H9 (cell line): ENCODE results near the gene ICAM2. TPM values are rescaled to one million over a fixed set of nuclear protein-coding genes. Genes with fewer than 3 reads are reported as not detected.

Experiments used
- DNase-seq: peaks from one replicate; pipeline ENCODE4 v3.0.0-alpha.2; 2017
- H2AFZ ChIP-seq: one replicate; pipeline ENCODE4 v1.6.1; 2013; ENCODE audit warnings: mild to moderate bottlenecking, low read length, control low read depth, moderate library complexity
- H2AK5ac ChIP-seq: 2 replicates; pipeline ENCODE4 v1.6.1; 2013; ENCODE audit warnings: low read length, control low read depth, mixed read lengths; ENCODE audit not compliant: insufficient read length
- H2BK120ac ChIP-seq: one replicate; pipeline ENCODE4 v1.6.1; 2013; ENCODE audit warnings: low read depth, mild to moderate bottlenecking, low read length, control low read depth, inconsistent platforms; ENCODE audit not compliant: poor library complexity, severe bottlenecking
- H2BK12ac ChIP-seq: 2 replicates; pipeline ENCODE4 v1.6.1; 2013; ENCODE audit warnings: low read length, control low read depth, mixed read lengths, low read depth; ENCODE audit not compliant: insufficient read length
- H2BK15ac ChIP-seq: 2 replicates; pipeline ENCODE4 v1.6.1; 2013; ENCODE audit warnings: low read depth, low read length, control low read depth
- H2BK20ac ChIP-seq: one replicate; pipeline ENCODE4 v1.6.1; 2013; ENCODE audit warnings: low read depth, mild to moderate bottlenecking, low read length, control low read depth, inconsistent platforms; ENCODE audit not compliant: poor library complexity, severe bottlenecking
- H2BK5ac ChIP-seq: 2 replicates; pipeline ENCODE4 v1.6.1; 2013; ENCODE audit warnings: low read length, control low read depth, mixed read lengths; ENCODE audit not compliant: insufficient read length
- H3K14ac ChIP-seq: 2 replicates; pipeline ENCODE4 v1.6.1; 2013; ENCODE audit warnings: low read length, control low read depth; ENCODE audit not compliant: insufficient read depth
- H3K18ac ChIP-seq: 2 replicates; pipeline ENCODE4 v1.6.1; 2013; ENCODE audit warnings: low read depth, mild to moderate bottlenecking, mixed read lengths, low read length, control low read depth; ENCODE audit not compliant: insufficient read length
- H3K23ac ChIP-seq: 2 replicates; pipeline ENCODE4 v1.6.1; 2013; ENCODE audit warnings: low read length, control low read depth, mixed read lengths, low read depth; ENCODE audit not compliant: insufficient read length
- H3K23me2 ChIP-seq: 2 replicates; pipeline ENCODE4 v1.6.1; 2013; ENCODE audit warnings: low read depth, mild to moderate bottlenecking, mixed read lengths, low read length, control low read depth; ENCODE audit not compliant: insufficient read length, poor library complexity, severe bottlenecking
- H3K27ac ChIP-seq: 2 replicates; pipeline ENCODE4 v1.5.1; 2013; ENCODE audit warnings: low read length, control low read depth, mixed read lengths, low read depth; ENCODE audit not compliant: insufficient read length
- H3K27me3 ChIP-seq: 2 replicates; pipeline ENCODE4 v1.6.1; 2013; ENCODE audit warnings: low read length, control low read depth, inconsistent platforms; ENCODE audit not compliant: insufficient read depth
- H3K4ac ChIP-seq: 2 replicates; pipeline ENCODE4 v1.6.1; 2013; ENCODE audit warnings: low read depth, mild to moderate bottlenecking, control low read depth, inconsistent platforms, low read length, moderate library complexity
- H3K4me1 ChIP-seq: 2 replicates; pipeline ENCODE4 v1.6.1; 2013; ENCODE audit warnings: low read length, control low read depth, inconsistent platforms; ENCODE audit not compliant: insufficient read depth
- H3K4me2 ChIP-seq: 2 replicates; pipeline ENCODE4 v1.6.1; 2013; ENCODE audit warnings: low read length, control low read depth, mixed read lengths; ENCODE audit not compliant: insufficient read length, insufficient read depth
- H3K56ac ChIP-seq: 2 replicates; pipeline ENCODE4 v1.6.1; 2013; ENCODE audit warnings: low read depth, mild to moderate bottlenecking, mixed read lengths, low read length, control low read depth; ENCODE audit not compliant: insufficient read length
- H3K79me1 ChIP-seq: 2 replicates; pipeline ENCODE4 v1.6.1; 2013; ENCODE audit warnings: low read depth, mild to moderate bottlenecking, moderate library complexity, low read length, control low read depth, inconsistent platforms; ENCODE audit not compliant: insufficient read depth, poor library complexity, severe bottlenecking
- H3K79me2 ChIP-seq: 2 replicates; pipeline ENCODE4 v1.6.1; 2013; ENCODE audit warnings: low read length, control low read depth, inconsistent platforms; ENCODE audit not compliant: insufficient read depth
- H3K9ac ChIP-seq: 2 replicates; pipeline ENCODE4 v1.6.1; 2013; ENCODE audit warnings: low read length, control low read depth, mixed read lengths; ENCODE audit not compliant: insufficient read length; ENCODE audit errors: extremely low read depth
- H3K9me3 ChIP-seq: one replicate; pipeline ENCODE4 v1.6.1; 2013; ENCODE audit warnings: low read depth, low read length, inconsistent platforms; ENCODE audit not compliant: control insufficient read depth
- H3T11ph ChIP-seq: one replicate; pipeline ENCODE4 v1.6.1; 2013; ENCODE audit warnings: mild to moderate bottlenecking, low read length, control low read depth, inconsistent platforms
- H4K20me1 ChIP-seq: one replicate; pipeline ENCODE4 v1.6.1; 2013; ENCODE audit not compliant: control insufficient read depth, insufficient read length, insufficient read depth
- H4K5ac ChIP-seq: 2 replicates; pipeline ENCODE4 v1.6.1; 2013; ENCODE audit warnings: low read depth, mild to moderate bottlenecking, mixed read lengths, low read length, control low read depth; ENCODE audit not compliant: insufficient read length
- H4K8ac ChIP-seq: replicated peaks from 2 replicates; pipeline ENCODE4 v1.6.1; 2013; ENCODE audit warnings: low read length, control low read depth, mixed read lengths, low read depth; ENCODE audit not compliant: insufficient read length
- H4K91ac ChIP-seq: 2 replicates; pipeline ENCODE4 v1.6.1; 2013; ENCODE audit warnings: low read depth, mild to moderate bottlenecking, moderate library complexity, mixed read lengths, low read length, control low read depth; ENCODE audit not compliant: insufficient read length
- H3K27ac Mint-ChIP-seq, 3 experiments: 2 replicates in 2 of 3; 3 replicates in 1 of 3; pipeline ENCODE4 v1.8.0; 2020 to 2021; ENCODE audit warnings: mixed read lengths in 3 of 3, mild to moderate bottlenecking in 1 of 3, moderate library complexity in 1 of 3
- H3K27me3 Mint-ChIP-seq: 2 replicates; pipeline ENCODE4 v1.8.0; 2021; ENCODE audit warnings: low read depth, mild to moderate bottlenecking, moderate library complexity, mixed read lengths
- H3K36me3 Mint-ChIP-seq, 3 experiments: 2 replicates in 2 of 3; 3 replicates in 1 of 3; pipeline ENCODE4 v1.8.0; 2020 to 2021; ENCODE audit warnings: low read depth in 3 of 3, mixed read lengths in 3 of 3; ENCODE audit not compliant: insufficient read depth in 1 of 3
- H3K4me1 Mint-ChIP-seq, 2 experiments: 2 replicates each; pipeline ENCODE4 v1.8.0; 2020; ENCODE audit warnings: mixed read lengths in 2 of 2
- H3K4me3 Mint-ChIP-seq, 2 experiments: 2 replicates in 1 of 2; 3 replicates in 1 of 2; pipeline ENCODE4 v1.8.0; 2020 to 2021; ENCODE audit warnings: mild to moderate bottlenecking in 2 of 2, mixed read lengths in 2 of 2, moderate library complexity in 1 of 2
- H3K9me3 Mint-ChIP-seq, 2 experiments: 2 replicates in 1 of 2; 3 replicates in 1 of 2; pipeline ENCODE4 v1.8.0; 2020; ENCODE audit warnings: mild to moderate bottlenecking in 2 of 2, mixed read lengths in 2 of 2, moderate library complexity in 1 of 2
- CTCF ChIP-seq: fragments of 200-600 bp; sonication (generic); conservative IDR thresholded peaks from 3 replicates; pipeline ENCODE4 v1.8.0; 2021; ENCODE audit warnings: antibody characterized with exemption, mild to moderate bottlenecking
- WGBS: extraction: QIAGEN DNeasy Blood & Tissue Kit; methylation state at CpG from one replicate; pipeline ENCODE4 v1.1.7; 2013; ENCODE audit warnings: missing lambda C conversion rate, low lambda C conversion rate, mixed read lengths; ENCODE audit not compliant: insufficient read length; ENCODE audit errors: extremely low coverage; 5-methylcytosine and 5-hydroxymethylcytosine counted together
- total RNA-seq: library from RNA; stranded (reverse); gene quantifications from 2 replicates; pipeline ENCODE4 v1.2.1, GENCODE V29; 2021

ICAM2 gene
- total RNA-seq, 1 experiment from 2014 or later: 0.28 TPM

DNA sequence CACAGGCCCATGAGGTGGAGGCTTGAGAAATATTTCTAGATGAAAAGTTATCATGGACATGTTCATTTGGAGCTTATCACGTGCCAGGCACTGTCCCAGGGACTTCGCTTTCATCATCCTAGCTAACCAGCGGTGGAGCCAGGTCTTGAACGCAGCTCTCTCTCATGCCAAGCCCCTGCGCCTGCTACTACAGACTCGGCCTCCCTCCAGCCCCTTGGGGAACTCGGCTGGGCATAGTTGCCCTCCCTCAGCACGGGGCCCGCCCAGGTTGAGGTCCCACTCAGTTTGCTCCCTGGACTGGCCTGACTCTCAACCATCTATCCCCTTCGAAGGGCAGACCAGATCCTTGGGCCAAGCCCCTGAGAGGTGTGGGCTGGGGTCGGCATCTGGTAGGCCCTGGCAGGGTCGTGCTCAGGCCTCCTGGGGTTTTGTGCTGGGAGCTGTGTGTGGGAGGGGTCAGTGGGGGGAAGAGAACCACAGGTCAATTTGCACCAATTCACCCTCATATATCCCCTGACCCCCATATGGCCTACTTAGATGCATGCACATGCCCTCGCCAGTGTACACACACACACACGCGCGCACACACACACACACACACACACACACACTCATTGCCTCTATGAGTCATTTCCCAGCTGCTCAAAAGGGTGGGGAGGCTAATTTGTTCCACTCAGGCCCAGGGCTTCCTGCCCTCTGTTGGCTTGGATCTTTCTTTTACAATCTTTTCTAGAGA, 35.6 kb downstream of the ICAM2 start:
- no peaks in the 10 kb centered on the region for H3K23me2 ChIP-seq

More for the DNA sequence above, 35.6 kb downstream of the ICAM2 start:
- Histone ChIP-seq H4K8ac (no peak overlapping the region), H2BK15ac (no peak overlapping the region; the same call in 1 of the 2 replicates), H4K5ac (no peak overlapping the region), H3K79me1 (no peaks in the 10 kb centered on the region), H3K4me1 (no peaks in the 10 kb centered on the region; the same call in 1 of the 2 replicates), H4K91ac (no peak overlapping the region), H2AFZ (no peak overlapping the region), H3K18ac (no peak overlapping the region), H3K79me2 (no peaks in the 10 kb centered on the region), H2AK5ac (no peak overlapping the region), H3T11ph (no peak overlapping the region), H2BK20ac (no peak overlapping the region), H3K23ac (no peak overlapping the region), H3K27me3 (no peaks in the 10 kb centered on the region), H4K20me1 (no peaks in the 10 kb centered on the region), H3K27ac (no peak overlapping the region), H3K9me3 (peaks cover 5% of the 10 kb centered on the region), H3K14ac (no peak overlapping the region), H3K4ac (no peak overlapping the region), H2BK12ac (no peak overlapping the region), H2BK5ac (no peak overlapping the region), H3K9ac (no peak overlapping the region), H3K4me2 (no peak overlapping the region), H2BK120ac (no peak overlapping the region), H3K56ac (no peak overlapping the region)
- TF ChIP-seq CTCF: no peak
- Mint-ChIP-seq H3K4me1 (peaks cover 8 to 20% of the 10 kb centered on the region in 2 experiments), H3K27ac (no peak overlapping the region; a peak in 1 of 7 replicates), H3K36me3 (peaks cover 6 to 13% (median 11%) of the 10 kb centered on the region in 3 experiments; a peak in 6 of 7 replicates), H3K9me3 (peaks cover 15% of the 10 kb centered on the region in 2 experiments), H3K4me3 (no peak overlapping the region), H3K27me3 (peaks cover 3% of the 10 kb centered on the region; the same call in 1 of the 2 replicates)
- no CpG with 5 or more reads among the region's 16 CpGs for WGBS
- no peak for DNase-seq
